ENCODE data around the gene PARL.
"Not testable (repeated sequence)": the region's sequence is repeated elsewhere in the genome, so short reads cannot be mapped to it uniquely, and the experiment has no call there.

PARL gene

GRCh38 chr3:183904833-183905780 is 20.4 kb upstream of the PARL start:
- no peak for DNase-seq (ENCODE audit: low read depth)

GRCh38 chr3:183898028-183898431 is 13.3 kb upstream of the PARL start:
- no peak for DNase-seq (ENCODE audit: low read depth)

GRCh38 chr3:183897606-183898005 is 12.9 kb upstream of the PARL start:
- DNase-seq (ENCODE audit: low read depth) = no peak

- DNase-seq (ENCODE audit: low read depth) = no peak
Measured at GRCh38 chr3:183896610-183897009, 11.9 kb upstream of the PARL start.

GRCh38 chr3:183896184-183896583 is 11.5 kb upstream of the PARL start:
- no peak for DNase-seq (ENCODE audit: low read depth)

- DNase-seq (ENCODE audit: low read depth) = no peak
Measured at GRCh38 chr3:183895774-183896173, 11.1 kb upstream of the PARL start.

- no peak for DNase-seq (ENCODE audit: low read depth)
Measured at GRCh38 chr3:183895296-183895695, 10.6 kb upstream of the PARL start.

- no peak for DNase-seq (ENCODE audit: low read depth)
Measured at GRCh38 chr3:183892610-183893214, 8.0 kb upstream of the PARL start.

GRCh38 chr3:183885766-183886165 is 1.1 kb upstream of the PARL start:
- DNase-seq (ENCODE audit: low read depth) = no peak

- DNase-seq (ENCODE audit: low read depth) = no peak
Measured at GRCh38 chr3:183884097-183884426, 618 bp downstream of the PARL start.

- no peak for DNase-seq (ENCODE audit: low read depth)
Measured at GRCh38 chr3:183883291-183884096, 1.2 kb downstream of the PARL start.

- no peak for DNase-seq (ENCODE audit: low read depth)
Measured at GRCh38 chr3:183880121-183880520, 4.6 kb downstream of the PARL start.

- DNase-seq (ENCODE audit: low read depth) = no peak
Measured at GRCh38 chr3:183879243-183879642, 5.4 kb downstream of the PARL start.

- no peak for DNase-seq (ENCODE audit: low read depth)
Measured at GRCh38 chr3:183878071-183878470, 6.6 kb downstream of the PARL start.

GRCh38 chr3:183877227-183877626 is 7.5 kb downstream of the PARL start:
- DNase-seq (ENCODE audit: low read depth) = not testable (repeated sequence)

- DNase-seq (ENCODE audit: low read depth) = no peak
Measured at GRCh38 chr3:183875411-183875810, 9.3 kb downstream of the PARL start.

- no peak for DNase-seq (ENCODE audit: low read depth)
Measured at GRCh38 chr3:183873914-183874313, 10.8 kb downstream of the PARL start.

GRCh38 chr3:183871541-183871940 is 13.1 kb downstream of the PARL start:
- no peak for DNase-seq (ENCODE audit: low read depth)

GRCh38 chr3:183870563-183870962 is 14.1 kb downstream of the PARL start:
- DNase-seq (ENCODE audit: low read depth) = no peak

GRCh38 chr3:183868796-183869195 is 15.9 kb downstream of the PARL start:
- DNase-seq (ENCODE audit: low read depth) = no peak

- DNase-seq (ENCODE audit: low read depth) = no peak
Measured at GRCh38 chr3:183862610-183863009, 22.1 kb downstream of the PARL start.

GRCh38 chr3:183857863-183858262 is 26.8 kb downstream of the PARL start:
- DNase-seq (ENCODE audit: low read depth) = no peak

All from HS-27A (cell line).